ENCODE measurements around the gene CTNNBL1. TPM values are rescaled to one million over a fixed set of nuclear protein-coding genes. Genes with fewer than 3 reads are reported as not detected.

Gene CTNNBL1
- total RNA-seq, 1 experiment from 2014 or later, result 203 TPM

DNA sequence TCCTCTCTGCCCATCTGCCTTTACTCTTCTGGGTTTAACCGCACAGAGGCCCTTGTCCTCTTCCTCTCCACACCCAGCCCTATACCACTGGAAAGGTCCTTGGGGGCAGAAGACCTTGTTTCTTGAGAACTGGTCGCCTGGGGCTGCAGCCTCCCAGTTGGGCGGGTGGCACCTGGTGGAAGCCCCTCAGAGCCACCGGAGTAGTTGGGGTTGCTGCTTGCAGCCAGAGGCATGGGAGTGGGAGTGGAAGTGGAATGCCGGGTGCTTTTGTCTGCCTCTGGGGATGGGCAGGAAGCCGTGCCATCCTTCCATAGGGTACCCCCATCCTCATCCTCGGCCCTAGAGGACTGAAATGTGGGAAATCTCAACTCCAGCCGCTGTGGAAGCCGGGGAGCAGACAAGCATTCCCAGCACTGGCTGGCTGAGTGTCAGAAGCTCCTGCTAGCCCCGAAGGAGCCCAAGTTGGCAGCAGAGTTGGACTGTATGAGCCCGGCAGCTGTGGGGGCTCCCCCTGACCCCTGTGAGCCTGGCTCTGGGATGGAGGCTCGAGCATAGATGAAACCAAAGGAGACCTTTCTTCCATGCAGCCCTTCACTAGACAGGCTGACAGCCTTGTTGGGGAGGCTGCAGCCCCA, 210.3 kb downstream of the CTNNBL1 start:
- Histone ChIP-seq H3K9me3 (no peaks in the 10 kb centered on the region), H3K36me3 (ENCODE audit: control insufficient read depth, insufficient read depth, low read length) (no peaks in the 10 kb centered on the region), H3K27me3 (replicated peaks; ENCODE audit: control insufficient read depth, insufficient read depth, low read length) (peaks cover 6% of the 10 kb centered on the region), H3K4me1 (no peaks in the 10 kb centered on the region), H3K4me3 (ENCODE audit: low read depth, low read length) (no peak overlapping the region)
- H3K9me3 Mint-ChIP-seq (ENCODE audit: unreplicated experiment), result no peaks in the 10 kb centered on the region
- DNase-seq, result no peak
- ChIA-PET POLR2A (no interaction called here), CTCF (no interaction called here)
- H3K27ac Mint-ChIP-seq (ENCODE audit: unreplicated experiment), result no peak overlapping the region
- H3K4me1 Mint-ChIP-seq (ENCODE audit: low read depth, unreplicated experiment), result peaks cover 6% of the 10 kb centered on the region
- H3K4me3 Mint-ChIP-seq (ENCODE audit: unreplicated experiment), result peak overlapping the region; percentile 49
- H3K27me3 Mint-ChIP-seq (ENCODE audit: insufficient read depth, unreplicated experiment), result peaks cover 29% of the 10 kb centered on the region
- peaks cover 5% of the 10 kb centered on the region for H3K36me3 Mint-ChIP-seq (ENCODE audit: insufficient read depth, unreplicated experiment)
- intact Hi-C loops (cut with micrococcal nuclease; ENCODE audit: unreplicated experiment), result loop anchor here (5.0 kb wide), 1 partner anchor 88 kb away; no protein-coding TSS in a partner anchor
- no TSS peak for BruUV-seq (replicated peaks)
- TF ChIP-seq, protein P1, sequence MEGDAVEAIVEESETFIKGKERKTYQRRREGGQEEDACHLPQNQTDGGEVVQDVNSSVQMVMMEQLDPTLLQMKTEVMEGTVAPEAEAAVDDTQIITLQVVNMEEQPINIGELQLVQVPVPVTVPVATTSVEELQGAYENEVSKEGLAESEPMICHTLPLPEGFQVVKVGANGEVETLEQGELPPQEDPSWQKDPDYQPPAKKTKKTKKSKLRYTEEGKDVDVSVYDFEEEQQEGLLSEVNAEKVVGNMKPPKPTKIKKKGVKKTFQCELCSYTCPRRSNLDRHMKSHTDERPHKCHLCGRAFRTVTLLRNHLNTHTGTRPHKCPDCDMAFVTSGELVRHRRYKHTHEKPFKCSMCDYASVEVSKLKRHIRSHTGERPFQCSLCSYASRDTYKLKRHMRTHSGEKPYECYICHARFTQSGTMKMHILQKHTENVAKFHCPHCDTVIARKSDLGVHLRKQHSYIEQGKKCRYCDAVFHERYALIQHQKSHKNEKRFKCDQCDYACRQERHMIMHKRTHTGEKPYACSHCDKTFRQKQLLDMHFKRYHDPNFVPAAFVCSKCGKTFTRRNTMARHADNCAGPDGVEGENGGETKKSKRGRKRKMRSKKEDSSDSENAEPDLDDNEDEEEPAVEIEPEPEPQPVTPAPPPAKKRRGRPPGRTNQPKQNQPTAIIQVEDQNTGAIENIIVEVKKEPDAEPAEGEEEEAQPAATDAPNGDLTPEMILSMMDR (IDR thresholded peaks at IDR 0.05; ENCODE audit: insufficient read depth in 1 of 2, low read depth in 1 of 2, low read length in 1 of 2, severe bottlenecking in 1 of 2, unreplicated experiment in 1 of 2), result no peak

DNA sequence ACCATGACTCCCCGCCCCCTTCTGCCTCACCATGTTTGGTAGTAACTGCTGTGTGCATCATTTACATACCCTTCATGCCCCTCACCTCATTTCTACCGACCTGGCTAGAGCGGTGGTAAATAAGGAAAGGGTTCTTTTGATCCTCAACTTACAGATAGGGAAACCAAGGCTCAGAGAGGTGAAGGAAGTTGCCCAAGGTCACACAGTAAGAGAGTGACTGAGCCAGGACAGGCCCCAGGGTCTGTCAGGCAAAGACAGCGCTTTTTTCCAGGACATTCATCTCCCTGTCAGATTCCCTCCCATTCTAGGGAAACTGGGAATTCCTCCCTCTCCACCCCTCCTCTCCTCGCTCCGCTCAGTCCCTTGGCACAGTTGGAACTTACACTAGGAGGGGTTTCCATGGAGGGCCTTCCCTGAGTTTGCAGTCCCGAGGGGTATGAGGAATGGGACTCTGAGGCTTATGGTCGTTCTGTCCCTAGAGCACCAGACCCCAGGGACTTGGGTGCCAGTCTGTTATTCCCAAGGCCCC, 211.1 kb downstream of the CTNNBL1 start:
- Histone ChIP-seq H3K9me3 (no peaks in the 10 kb centered on the region), H3K27me3 (replicated peaks; ENCODE audit: control insufficient read depth, insufficient read depth, low read length) (peaks cover 6% of the 10 kb centered on the region), H3K36me3 (ENCODE audit: control insufficient read depth, insufficient read depth, low read length) (no peaks in the 10 kb centered on the region), H3K4me3 (ENCODE audit: low read depth, low read length) (no peak overlapping the region), H3K4me1 (no peaks in the 10 kb centered on the region)
- POLR2A ChIA-PET, result no interaction called here
- Mint-ChIP-seq H3K9me3 (ENCODE audit: unreplicated experiment) (no peaks in the 10 kb centered on the region), H3K27ac (ENCODE audit: unreplicated experiment) (no peak overlapping the region), H3K27me3 (ENCODE audit: insufficient read depth, unreplicated experiment) (peaks cover 30% of the 10 kb centered on the region), H3K4me1 (ENCODE audit: low read depth, unreplicated experiment) (peaks cover 6% of the 10 kb centered on the region), H3K36me3 (ENCODE audit: insufficient read depth, unreplicated experiment) (peaks cover 5% of the 10 kb centered on the region), H3K4me3 (ENCODE audit: unreplicated experiment) (no peak overlapping the region)
- TF ChIP-seq, protein P1 (IDR thresholded peaks at IDR 0.05; ENCODE audit: insufficient read depth in 1 of 2, low read depth in 1 of 2, low read length in 1 of 2, severe bottlenecking in 1 of 2, unreplicated experiment in 1 of 2), result no peak
- no peak for DNase-seq
- intact Hi-C loops (cut with micrococcal nuclease; ENCODE audit: unreplicated experiment), result loop anchor here (5.0 kb wide), 1 partner anchor 87 kb away; no protein-coding TSS in a partner anchor
- CTCF ChIA-PET, result interaction anchor here (1.4 kb wide), 1 partner anchor 169 kb away, joined by 3 read pairs; no protein-coding TSS in a partner anchor
- no TSS peak for BruUV-seq (replicated peaks)

DNA sequence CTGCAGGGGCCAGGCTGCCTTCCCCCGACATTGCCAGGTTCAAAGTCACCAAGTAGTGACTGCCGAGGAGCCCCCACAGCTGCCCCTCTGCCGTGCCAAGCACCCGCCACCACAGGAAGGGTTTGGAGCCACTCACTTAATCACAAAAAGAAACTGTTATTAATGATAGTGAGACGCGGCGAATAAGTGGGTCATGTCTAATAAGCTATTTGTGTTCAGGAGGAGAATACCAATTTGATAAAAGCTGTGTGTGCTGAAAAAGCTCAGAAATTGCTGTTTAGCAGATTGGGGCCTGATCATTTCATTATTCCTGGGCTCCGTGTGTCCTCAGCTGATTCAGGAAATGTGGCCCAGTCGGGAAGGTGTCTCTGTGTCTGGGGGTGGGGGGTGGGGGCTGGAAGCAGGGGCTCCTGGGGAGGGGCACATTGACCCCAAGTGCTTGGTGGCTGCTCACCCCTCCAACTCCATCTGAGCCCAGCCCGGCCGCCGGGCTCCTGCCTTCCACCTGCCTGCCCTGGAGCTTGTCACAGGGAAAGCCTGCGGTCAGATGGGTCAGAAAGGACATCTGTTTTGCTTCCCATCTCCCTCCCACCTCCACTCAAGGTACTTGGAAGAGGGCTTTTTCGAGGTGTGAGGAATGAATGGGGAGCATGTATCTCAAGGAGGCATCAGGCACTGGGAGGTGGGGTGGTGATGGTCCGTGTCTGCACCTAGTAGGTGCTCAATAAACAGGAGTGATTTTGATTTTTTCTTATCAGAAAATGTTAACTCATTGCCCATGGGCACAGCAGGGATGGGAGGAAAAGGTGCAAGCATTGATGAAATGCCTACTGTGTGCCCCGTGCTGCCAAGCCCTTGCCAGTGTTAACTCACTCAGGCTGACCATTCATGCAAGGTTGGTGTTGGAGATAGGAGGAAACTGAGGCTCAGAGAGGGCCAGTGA, 212.1 kb downstream of the CTNNBL1 start:
- Histone ChIP-seq H3K9me3 (no peaks in the 10 kb centered on the region), H3K27me3 (replicated peaks; ENCODE audit: control insufficient read depth, insufficient read depth, low read length) (peaks cover 6% of the 10 kb centered on the region), H3K4me3 (ENCODE audit: low read depth, low read length) (no peak overlapping the region), H3K36me3 (ENCODE audit: control insufficient read depth, insufficient read depth, low read length) (no peaks in the 10 kb centered on the region), H3K4me1 (no peaks in the 10 kb centered on the region)
- Mint-ChIP-seq H3K4me3 (ENCODE audit: unreplicated experiment) (no peak overlapping the region), H3K27ac (ENCODE audit: unreplicated experiment) (no peak overlapping the region), H3K27me3 (ENCODE audit: insufficient read depth, unreplicated experiment) (peaks cover 32% of the 10 kb centered on the region), H3K4me1 (ENCODE audit: low read depth, unreplicated experiment) (peaks cover 6% of the 10 kb centered on the region), H3K36me3 (ENCODE audit: insufficient read depth, unreplicated experiment) (peaks cover 5% of the 10 kb centered on the region), H3K9me3 (ENCODE audit: unreplicated experiment) (no peaks in the 10 kb centered on the region)
- no peak for DNase-seq
- ChIA-PET POLR2A (no interaction called here), CTCF (interaction anchor here (0.8 to 1.4 kb wide), 2 partner anchors 9 to 167 kb away, joined by 3 to 8 read pairs; no protein-coding TSS in a partner anchor)
- intact Hi-C loops (cut with micrococcal nuclease; ENCODE audit: unreplicated experiment), result no loop called here
- TF ChIP-seq, protein P1 (IDR thresholded peaks at IDR 0.05; ENCODE audit: insufficient read depth in 1 of 2, low read depth in 1 of 2, low read length in 1 of 2, severe bottlenecking in 1 of 2, unreplicated experiment in 1 of 2), result no peak
- BruUV-seq (replicated peaks), result no TSS peak
